Suppressor macrophage treated with lipopolysaccharide for 4 hours (primary cell): ENCODE measurements around the gene DACT3.

ENCODE experiments used
- DNase-seq: peaks from one replicate; pipeline ENCODE4 v3.0.0-alpha.2; 2020

Gene DACT3

DNA sequence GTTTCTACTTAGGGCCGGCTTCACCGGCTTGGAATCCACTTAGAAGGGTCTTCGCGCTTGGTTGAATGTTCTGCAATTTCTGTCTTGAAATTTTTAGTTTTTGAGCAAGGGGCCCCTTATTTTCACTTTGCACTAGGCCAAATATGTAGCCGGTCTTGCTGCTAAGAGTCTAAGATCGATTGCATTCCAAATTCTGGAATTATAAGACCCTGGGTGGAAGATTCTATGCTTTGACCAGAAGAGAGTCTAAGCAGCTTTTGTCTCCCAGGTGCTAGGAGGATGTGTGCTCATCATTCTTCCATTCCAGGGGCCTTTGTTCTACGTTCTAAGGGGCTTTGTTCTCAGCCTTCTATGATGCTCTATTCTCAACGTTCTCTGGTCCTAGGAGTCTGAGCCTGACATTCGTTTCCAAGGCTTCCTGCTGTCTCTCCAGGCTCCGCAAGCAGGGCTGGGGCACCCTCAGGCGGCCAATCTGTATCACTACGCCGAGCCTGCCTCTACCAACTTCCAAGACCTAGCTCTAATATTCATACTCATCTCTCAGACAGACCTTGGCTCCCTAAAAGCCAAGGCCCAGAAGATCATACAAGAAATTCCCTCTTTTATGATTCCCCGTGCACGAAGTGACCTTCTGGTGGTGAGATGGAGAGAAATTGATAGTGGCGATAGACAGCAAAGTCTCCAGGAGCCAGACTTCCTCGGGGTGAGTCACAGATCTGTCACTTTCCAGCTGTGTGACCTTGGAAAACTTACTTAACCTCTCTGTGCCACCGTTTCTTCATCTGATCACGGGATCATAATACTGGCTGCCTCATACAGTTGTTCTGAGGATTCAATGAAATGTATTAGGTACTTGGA, 982 bp upstream of the DACT3 start:
- DNase-seq: peak; percentile 90

- no peak for DNase-seq
These were observed 397 bp downstream of the DACT3 start for GRCh38 chr19:46660551-46661019.

- DNase-seq: no peak
These were observed 919 bp downstream of the DACT3 start for GRCh38 chr19:46660008-46660517.

DNA sequence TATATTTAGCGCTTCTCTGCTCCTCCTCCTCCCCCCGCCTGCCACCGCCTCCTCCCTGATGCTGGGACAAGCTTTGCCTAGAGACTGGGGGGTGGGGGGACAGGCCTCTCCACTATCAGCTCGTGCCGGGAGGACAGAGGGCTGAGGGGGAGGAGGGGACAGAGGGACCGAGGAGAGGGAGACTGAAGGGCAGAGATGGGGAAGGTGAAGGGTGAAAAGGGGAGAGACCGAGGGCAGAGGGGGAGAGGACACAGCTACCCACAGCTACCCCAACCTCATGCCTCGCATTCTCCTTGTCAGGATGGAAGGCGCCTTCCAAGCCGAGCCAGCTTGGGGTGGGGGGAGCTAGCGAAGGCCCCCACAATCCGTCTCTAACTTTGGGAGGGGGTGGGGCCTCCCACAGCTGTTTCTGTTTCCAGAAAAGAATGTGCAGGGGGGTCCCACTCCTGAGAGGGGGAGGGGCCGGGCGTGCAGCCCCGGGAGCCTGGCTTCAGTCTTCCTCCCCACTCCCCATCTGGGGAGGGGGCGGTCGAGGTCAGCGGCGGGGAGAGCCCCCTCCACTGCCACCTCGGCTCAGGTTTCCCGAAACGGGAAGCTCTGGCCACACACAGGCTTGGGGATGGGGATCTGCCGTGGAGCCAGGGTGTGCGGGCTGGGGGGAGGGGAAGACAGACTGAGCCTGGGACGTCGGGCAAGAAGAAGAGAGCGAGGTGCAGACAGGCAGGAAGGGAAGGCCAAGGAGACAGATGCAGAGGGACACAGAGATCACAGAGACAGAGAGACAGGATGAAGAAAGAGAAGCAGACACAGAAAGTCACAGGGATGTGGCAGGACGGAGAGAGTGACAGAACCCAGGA, 1.6 kb downstream of the DACT3 start:
- DNase-seq: no peak

DNA sequence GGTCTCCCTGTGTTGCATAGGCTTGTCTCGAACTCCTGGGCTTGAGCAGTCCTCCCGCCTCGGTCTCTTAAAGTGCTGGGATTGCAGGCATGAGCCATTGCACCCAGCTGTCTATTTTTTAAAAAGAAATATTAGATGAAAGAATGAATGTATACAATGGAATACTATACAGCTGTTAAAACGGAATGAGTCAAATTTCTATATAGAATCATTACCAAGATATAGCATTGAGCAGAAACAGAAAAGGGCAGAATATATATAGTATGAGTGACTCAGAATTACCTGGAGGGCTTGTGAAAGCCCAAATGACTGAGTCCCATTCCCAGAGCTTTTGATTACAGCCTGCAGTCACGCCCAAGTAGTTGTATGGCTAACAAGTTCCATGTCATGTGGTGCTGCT, 4.4 kb downstream of the DACT3 start:
- DNase-seq: no peak

DNA sequence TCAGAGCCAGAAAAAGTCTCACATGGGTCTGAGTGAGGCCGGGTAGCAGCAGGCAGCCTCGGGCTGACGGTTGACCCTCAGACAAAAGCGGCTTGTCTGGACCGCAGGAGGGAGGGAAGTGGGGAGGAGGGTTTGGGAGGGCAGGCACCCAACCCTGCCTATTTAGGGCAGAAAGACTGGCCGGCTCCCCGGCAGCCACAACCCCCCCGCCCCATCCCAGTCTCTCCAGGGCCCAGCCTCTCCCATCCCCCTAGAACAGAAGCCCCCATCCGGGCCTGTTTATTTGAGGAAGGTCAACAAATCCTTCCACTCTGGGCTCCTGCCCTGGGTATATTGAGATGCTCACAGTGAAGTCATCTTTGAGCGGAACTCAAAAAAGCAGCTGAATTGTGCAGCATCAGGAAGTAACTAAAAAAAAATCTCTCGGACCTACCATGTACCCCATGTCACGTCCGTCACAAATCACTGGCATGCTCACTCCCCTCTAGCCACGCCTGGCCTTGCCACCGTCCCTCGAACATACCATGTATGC, 6.3 kb downstream of the DACT3 start:
- no peak for DNase-seq

- no peak for DNase-seq
These were observed 10.5 kb downstream of the DACT3 start for GRCh38 chr19:46650445-46650844.

DNA sequence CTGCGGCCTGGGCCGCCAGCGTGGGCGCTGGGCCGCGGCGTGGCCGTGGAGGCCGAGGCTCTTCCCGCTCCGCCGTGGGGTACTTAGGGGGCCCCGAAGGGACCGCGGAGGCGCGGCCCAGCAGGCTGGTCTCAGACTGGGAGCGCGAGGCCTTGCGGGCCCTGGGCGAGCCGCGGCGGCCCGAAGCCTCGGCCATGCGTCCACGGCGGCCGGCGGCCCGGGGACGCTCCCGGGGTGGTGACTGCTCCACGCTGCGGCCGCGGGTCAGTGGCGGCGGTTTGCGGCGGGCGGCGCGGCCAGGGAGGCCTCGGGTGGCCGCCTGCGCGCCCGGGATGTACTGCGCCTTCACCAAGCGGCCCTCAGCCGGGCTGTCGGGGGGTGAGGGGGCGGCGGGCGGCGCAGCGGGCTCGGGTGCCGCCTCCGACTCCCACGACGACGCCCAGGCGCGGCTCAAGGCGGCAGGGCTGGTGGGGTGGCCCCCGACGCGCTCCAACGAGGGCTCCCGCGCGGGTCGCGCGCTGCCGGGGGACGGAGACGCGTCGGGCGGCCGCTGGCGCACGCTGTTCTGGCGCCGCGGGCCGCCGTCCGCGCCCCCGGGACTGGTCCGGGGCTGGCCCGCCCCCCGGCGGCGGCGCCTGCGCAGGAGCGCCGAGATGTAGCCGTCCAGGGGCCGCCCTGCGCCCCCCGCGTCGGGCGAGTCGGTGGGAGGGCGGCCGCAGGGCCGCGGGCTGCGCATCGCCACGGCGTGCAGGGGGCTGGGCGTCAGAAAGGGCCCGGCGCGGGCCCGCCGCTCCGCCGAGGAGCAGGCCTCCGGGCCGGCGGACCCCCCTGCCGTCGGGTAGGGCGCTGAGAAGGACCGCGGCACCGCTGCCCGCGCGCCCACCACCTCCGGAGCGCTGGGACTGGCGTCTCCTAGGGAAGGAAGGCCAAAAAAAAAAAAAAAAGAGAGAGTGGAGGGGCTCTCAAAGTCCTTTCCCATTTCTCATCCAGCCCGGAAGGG, 11.7 kb downstream of the DACT3 start:
- DNase-seq: no peak

- DNase-seq: peak; percentile 71
These were observed 12.7 kb downstream of the DACT3 start for GRCh38 chr19:46648060-46648960.

- DNase-seq: no peak
These were observed 14.6 kb downstream of the DACT3 start for GRCh38 chr19:46646402-46646801.

- no peak for DNase-seq
These were observed 16.3 kb downstream of the DACT3 start for GRCh38 chr19:46644720-46645119.

DNA sequence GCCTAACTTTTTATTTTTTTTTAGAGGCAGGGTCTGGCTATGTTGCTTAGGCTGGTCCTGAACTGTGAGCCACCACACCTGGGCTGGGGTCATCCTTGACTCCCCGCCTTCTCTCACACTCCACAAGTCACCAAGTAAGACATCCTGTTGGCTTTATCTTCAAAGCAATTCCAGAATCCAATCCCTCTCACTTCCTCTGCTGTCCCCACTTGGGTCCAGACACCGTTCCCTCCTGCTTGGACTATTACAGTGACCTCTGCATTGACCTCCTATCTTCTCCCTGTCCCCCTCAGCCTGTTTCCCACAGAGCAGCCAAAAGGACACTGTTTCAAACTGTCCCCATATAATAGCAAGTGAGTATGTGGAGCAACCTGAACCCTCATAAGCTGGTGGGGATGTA, 20.3 kb downstream of the DACT3 start:
- DNase-seq: no peak

DNA sequence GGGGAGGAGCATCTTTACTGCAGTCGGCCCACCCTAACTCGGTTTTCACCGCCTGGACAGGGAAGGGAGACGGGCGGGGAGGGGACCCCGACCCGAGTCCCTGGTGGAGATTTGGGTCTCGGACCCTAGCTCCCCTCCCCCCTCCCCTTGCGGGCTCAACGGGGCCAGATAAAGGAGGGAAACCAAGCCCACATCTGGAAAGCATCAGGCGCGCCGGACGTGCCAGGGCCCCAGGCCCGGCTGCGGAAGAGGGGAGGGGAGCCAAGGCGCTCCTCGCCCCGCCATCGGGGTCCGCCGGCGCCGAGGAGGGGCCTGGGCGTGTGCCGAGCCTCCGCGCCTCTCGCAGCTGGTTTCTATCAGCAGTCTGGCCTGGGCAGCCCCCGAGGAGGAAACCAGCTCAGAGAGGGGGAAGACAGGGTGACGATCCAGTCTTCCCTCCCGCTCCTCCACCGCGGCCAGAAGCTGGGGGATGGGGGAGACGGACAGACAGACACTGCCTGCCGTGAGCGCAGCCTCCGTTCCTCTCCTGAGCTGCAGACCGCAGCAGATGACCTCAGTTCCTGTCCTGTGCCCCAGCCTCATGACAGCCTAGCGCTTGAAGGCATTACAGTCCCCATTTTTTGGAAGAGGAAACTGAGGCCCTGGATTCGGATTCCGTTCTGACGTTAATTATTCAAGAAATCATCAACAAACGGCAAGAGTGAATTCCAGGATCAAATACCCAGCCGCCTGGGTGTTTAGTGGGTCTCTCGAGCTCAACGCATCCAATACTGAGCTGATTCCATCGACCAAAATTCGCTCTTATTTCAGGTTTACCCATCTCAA, 21.4 kb downstream of the DACT3 start:
- peak; percentile 77 for DNase-seq

DNA sequence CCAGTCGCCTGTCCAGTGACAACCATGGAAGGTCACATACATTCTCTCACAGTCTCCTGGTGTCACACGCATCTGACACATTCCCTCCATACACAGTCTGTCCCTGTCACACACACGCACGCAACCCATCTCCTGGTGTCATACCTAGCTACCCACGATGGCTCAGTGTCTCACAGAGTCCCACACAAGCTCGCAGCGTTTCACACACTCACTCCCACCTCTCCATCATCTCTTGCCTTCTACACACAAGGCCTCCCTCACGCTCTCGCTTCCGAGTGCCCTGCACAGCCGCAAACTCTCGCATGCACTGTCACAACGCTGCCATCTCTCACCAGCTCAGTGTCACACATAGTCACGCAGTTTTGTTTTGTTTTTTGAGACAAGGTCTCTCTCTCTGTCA, 23.8 kb downstream of the DACT3 start:
- DNase-seq: no peak

- no peak for DNase-seq
These were observed 24.8 kb downstream of the DACT3 start, which contains the start of gene GNG8 for GRCh38 chr19:46635920-46636761. TSS of gene GNG8 (minus strand) at chr19:46636202. CDS start at chr19:46634682, 1,520 bp downstream.

- no peak for DNase-seq
These were observed 26.2 kb downstream of the DACT3 start for GRCh38 chr19:46634656-46635218.

DNA sequence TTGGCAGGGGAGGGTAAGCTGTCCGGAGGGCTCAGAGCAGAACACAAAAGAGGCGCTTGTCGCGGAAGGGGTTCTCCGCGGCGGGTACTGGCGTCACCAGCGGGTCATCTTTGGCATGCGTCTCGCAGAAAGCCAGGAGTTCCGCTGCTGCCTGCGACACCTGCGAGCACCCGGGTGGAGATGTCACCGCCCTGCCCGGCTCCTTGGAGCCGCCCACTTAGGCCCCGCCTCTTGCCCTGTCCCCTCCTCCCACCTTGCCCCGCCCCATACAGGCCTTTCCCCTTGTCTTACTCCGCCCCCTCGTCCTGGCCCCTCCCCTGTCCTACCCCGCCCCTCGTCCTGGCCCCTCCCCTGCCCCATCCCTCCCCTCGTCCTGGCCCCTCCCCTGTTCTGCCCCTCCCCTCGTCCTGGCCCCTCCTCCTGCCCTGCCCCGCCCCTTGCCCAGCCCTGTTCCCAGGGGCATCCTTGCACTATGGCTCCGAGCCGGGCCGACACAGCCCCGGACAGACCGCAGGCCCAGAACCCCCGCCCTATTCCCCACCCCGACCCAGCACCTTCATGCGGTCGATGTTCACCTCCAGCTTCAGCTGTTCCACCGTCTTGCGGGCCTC, 26.8 kb downstream of the DACT3 start:
- peak; percentile 96 for DNase-seq

DNA sequence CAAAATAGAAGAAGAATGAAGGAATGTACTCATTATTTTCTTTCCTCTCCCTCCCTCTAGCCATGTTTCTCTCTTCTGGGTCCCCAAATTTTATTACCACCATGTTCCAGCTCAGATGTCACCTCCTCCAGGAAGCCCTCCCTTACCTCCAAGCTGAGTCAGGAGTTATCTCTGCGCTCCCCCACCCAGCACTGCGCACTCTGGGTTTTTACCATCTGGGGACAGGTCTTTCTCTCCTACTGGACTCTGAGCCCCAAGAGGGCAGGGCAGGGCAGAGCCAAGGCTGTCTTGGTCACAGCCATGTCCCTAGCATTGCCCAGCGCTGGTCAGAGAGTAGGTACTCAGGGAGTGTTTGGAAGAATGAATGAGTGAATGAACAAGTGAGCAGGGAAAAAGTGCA, 27.9 kb downstream of the DACT3 start:
- no peak for DNase-seq
